HG02610 (cell line): ENCODE results near the gene SPAST.
"Not testable (repeated sequence)": the region's sequence is repeated elsewhere in the genome, so short reads cannot be mapped to it uniquely, and the experiment has no call there.

Experiments
- ATAC-seq: cut with Tn5 transposase; IDR thresholded peaks from one replicate; pipeline ENCODE4 v1.9.1; 2021; ENCODE audit warnings: mild to moderate bottlenecking, moderate library complexity; ENCODE audit not compliant: unreplicated experiment

The SPAST gene

GRCh38 chr2:32063310-32064020, at the start of gene SPAST:
Gene SPAST (plus strand): TSS chr2:32063556. CDS start chr2:32063832, 276 bp downstream.
- peak; percentile 97 for ATAC-seq

DNA sequence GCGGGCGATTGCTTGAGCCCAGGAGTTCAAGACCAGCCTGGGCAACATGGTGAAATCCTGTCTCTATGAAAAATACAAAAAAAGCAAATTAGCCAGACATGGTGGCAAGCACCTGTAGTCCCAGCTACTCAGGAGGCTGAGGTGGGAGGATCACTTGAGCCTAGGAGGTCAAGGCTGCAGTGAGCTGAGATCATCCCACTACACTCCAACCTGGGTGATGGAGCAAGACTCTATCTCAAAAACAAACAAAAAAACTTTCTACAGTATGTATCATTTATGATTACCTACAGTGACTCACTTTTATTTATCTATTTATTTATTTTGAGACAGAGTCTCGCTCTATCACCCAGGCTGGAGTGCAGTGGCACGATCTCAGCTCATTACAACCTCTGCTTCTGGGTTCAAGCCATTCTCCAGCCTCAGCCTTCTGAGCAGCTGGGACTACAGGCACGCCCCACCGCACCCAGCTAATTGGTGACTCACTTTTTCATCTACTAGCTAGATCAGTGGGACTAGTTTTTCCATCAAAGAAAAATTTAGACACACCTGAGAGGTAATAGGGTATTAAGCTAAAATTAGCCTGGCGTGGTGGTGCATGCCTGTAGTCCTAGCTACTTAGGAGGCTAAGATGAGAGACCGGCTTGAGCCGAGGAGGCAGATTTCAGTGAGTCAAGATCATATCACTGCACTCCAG, 44.4 kb upstream of the SPAST start:
- ATAC-seq = not testable (repeated sequence)

DNA sequence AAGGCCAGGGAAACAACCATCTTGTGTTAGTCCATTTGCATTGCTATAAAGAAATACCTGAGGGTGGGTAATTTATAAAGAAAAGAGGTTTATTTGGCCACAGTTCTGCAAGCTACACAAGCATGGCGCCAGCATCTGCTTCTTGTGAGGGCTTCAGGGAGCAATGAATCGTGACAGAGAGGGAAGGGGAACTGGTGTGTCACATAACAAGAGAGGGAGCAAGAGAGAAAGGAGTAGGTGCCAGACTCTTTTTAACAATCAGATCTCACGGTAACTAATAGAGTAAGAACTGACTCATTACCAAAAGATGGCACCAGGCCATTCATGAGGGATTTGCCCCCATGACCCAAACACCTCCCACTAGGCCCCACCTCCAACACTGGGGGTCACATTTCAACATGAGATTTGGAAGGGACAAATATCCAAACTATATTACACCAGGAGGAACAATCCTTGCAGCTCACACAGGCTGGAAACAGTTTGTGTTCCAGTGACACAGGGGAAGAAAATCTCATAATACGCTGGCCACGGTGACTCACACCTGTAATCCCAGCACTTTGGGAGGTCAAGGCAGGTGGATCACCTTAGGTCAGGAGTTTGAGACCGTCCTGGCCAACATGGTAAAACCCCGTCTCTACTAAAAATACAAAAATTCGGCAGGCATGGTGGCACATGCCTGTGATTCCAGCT, 29.0 kb upstream of the SPAST start:
- not testable (repeated sequence) for ATAC-seq

DNA sequence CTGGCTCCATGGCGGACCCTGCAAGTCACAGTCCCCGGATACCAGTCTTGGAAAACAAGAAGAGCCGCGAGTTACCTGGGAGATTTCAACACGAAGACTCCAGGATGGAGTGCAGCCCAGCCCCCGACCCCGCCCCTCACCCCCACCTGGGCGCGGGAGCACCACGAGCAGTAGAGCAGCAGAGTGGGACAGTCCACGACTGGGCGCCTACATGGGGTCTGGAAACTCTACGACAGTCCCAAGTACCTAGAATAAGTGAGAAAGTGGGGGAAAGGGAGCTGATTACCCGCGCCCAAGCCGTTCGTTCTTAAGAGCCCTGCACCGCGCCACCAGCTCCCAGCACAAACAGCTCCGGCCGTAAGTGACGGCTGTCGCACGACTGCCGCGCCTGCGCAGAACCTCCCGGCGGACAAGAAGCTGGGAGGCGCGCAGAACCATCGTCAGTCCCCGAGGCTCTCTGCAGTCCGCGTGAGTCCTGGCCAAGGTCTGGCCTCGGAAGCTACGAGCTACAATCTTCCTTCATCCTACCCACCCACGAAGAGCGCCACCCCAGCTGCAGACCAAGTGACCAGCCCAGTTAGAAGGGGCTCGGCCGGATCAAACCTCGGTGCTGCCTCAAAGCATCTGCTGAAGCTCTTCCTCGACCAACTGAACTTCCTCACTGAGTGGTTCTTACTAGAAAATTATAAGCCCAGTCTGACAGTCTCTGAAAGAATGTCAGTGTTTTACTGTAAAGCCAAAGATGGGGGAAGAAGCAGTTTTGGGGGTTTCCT, 23.7 kb upstream of the SPAST start, which contains the start of gene DPY30:
TSS of gene DPY30 (minus strand) at position 359 of the 773 bp plus-strand sequence. CDS start at position 10, 349 bp downstream.
- ATAC-seq = peak; percentile 88

DNA sequence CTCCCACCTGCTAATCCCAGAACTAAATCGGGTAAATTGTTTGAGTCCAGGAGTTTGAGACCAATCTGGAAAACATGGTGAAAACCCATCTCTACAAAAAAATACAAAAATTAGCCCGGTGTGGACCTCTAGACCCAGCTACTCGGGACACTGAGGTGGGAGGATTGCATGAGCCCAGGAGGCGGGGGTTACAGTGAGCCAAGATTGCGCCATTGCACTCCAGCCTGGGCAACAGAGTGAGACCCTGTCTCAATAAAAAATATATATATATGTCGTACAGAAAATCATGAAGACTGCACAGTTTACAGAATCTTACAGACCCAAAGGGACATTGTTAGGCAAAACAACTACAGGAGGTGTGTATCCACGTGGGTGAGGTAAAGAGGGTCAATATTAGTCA, 19.8 kb upstream of the SPAST start:
- ATAC-seq = no peak

GRCh38 chr2:32051836-32052439, 11.4 kb upstream of the SPAST start:
- no peak for ATAC-seq

- ATAC-seq = not testable (repeated sequence)
These were observed 8.8 kb upstream of the SPAST start for GRCh38 chr2:32054583-32054982.

- ATAC-seq = no peak
These were observed 5.2 kb upstream of the SPAST start for GRCh38 chr2:32058130-32058529.

DNA sequence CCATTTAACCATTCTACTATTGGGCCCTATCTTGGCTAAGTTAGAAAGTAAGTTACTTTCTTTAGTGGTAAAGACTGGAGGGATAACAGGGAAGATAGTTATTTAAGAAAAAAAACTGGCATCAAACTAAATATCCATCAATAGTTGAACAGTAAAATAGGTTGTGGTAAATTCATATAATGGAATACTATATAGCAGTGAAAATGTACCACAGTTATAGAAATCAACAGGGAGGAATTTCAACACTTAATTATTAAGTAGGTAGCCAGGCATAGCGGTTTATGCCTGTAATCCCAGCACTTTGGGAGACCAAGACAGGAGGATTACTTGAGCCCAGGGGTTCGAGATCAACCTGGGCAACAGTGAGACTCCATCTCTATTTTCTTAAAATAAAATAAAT, 3.1 kb upstream of the SPAST start:
- no peak for ATAC-seq

GRCh38 chr2:32061430-32061829, 1.9 kb upstream of the SPAST start:
- ATAC-seq = no peak

DNA sequence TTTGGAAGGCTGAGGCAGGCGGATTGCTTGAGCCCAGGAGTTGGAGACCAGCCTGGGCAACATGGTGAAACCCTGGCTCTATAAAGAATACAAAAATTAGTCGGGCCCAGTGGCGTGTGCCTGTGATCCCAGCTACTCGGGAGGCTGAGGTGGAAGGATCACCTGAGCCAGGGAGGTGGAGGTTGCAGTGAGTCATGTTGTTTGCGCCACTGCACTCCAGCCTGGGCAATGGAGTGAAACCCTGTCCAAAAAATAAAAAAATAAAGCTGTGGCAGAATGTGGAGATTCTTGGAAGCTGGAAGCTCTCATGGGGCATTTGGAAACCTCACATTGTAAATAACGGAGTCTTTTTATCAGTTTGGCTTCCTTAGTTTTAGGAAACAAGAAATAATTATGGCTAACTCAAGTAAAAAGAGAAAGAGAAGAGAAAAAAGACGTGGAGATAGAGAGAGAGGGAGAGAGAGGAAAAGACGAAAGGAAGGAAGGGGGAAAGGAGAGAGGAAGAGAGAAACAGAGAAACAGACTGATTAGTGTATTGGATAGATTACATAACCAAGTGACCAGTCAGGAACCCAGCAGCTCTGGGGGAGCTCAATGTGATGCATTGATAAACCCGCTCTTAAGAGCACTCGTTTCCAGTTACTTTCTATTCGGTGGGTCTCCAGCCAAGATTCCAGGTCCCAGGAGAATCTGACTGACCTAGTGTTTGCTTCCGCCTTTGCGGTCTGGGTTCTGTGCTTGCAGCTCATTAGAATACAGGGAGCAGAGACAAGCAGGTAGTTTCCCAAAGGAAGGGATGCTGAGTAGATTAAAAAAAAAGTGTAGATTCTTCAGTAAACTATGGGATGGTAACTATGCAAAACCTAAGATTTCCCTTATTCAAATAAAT, 1.1 kb upstream of the SPAST start:
- no peak for ATAC-seq

GRCh38 chr2:32064021-32064601, 755 bp downstream of the SPAST start:
- no peak for ATAC-seq

DNA sequence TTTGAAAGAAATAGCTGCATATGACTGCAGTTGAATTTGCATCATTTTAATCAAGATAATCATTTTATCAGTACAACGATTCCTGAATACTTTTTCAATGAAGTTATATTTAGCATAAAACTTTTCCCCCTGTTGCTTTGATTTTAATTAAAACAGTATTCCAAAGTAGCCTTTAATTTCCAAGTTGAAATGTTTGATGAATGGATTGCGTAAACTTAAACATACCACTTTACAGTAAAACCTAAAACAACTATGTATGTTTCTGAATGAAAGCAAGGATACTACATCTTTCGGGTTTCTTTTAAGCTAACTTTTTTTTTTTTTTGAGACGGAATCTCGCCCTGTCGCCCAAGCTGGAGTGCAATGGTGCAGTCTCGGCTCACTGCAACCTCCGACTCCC, 1.4 kb downstream of the SPAST start:
- ATAC-seq = no peak

- no peak for ATAC-seq
These were observed 4.2 kb downstream of the SPAST start for GRCh38 chr2:32067549-32067948.

GRCh38 chr2:32074134-32074506, 10.8 kb downstream of the SPAST start:
- ATAC-seq = no peak

DNA sequence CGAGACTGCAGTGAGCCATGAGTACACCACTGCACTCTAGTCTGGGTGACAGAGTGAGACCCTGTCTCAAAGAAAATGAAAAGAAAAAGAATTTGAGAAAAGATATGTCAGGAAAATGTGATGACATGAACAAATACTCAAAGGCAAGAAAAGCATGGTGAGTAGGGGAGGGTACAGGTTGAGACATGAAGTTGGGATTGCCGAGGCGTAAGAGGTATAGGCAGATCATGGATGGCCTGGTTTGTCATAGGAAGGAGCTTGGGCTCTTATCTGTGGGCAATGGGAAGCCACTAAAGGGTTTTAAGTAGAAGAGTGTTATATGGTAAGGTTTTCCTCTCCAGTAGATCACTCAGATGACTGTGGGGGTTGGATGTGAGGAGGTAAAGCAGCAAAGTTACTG, 32.3 kb downstream of the SPAST start:
- ATAC-seq = no peak

DNA sequence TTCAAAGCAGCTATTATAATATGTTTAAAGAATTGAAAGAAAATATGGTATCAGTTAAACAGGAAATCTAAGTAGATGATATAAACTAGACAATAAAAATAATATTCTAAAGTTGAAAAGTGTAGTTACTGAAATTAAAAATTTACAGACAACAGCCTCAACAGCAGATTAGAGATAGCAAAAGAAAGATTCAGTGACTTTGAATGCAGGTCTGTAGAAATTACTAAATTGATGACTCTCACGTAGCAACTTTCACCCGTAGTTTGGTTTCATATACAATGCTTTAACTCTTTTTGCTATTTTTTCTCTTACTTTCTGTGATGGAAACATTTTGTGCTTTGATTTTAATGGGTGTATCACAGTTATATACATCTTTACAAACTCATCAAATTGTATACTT, 44.8 kb downstream of the SPAST start:
- no peak for ATAC-seq

DNA sequence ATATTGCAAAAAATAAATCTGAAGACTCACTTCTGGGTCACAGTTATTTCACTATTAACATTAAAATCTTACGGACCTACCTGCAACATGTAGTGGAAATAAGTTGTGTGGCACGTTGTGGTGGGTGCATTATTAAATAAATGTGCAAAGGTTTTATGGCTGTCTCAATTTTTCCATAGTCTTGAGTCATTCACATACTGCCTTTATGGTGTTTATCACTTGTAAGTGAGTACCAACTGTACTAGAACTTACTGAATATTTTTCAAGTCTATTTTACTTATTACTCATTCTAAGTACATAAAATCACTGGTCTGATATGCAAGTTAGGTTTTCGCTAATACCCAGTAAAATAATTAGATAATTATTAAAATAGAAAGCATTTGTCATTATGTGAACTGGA, 54.7 kb downstream of the SPAST start:
- no peak for ATAC-seq

- no peak for ATAC-seq
These were observed 55.8 kb downstream of the SPAST start for GRCh38 chr2:32119161-32119560.
